Measurements from ENCODE around the gene SYT1.
"Not testable (repeated sequence)": the region's sequence is repeated elsewhere in the genome, so short reads cannot be mapped to it uniquely, and the experiment has no call there.

SYT1 gene

DNA sequence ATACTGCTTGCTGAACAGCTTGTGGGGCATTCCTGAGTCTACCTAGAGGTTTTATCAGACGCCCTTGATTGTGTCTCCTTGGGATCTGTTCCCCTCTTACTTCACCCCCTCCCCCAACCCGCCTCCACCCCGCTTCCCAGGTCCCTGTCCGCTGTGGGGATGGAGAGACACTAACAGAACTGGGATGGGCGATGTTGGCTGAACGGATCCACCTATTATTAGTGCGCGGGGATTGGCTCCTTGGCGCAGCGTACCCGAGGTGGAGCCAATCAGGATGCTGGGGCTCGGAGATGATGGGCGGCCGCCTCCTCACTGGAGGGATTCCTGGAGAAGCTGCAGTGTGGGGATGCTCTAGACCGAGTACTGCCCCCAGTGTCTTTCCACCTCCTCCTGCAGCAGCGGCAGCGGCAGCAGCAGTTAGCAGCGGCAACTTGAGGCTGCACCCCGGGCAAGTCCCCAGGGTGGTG lies at the start of gene SYT1:
TSS of gene SYT1 (plus strand) at position 372 of the 467 bp plus-strand sequence.
- peak; percentile 95 for DNase-seq

DNA sequence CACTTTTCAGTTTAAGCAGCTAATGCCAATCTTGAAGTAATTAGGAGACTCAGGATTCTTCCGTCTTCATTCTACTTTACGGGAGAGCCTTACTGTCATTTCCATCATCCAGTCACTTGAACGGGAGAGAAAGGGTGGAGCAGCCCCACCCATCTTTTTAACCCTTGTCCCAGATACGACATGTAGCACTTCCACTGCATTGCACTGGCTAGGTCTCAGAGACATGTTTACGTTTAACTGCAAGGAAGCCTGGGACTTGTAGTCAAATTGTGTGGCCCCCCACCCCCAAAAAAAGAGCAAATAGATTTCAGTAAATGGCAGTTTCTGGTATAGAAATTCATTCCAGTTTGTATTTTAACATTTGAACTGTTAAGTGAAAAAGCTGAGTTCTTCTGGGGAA lies 46.1 kb upstream of the SYT1 start:
- no peak for DNase-seq

DNA sequence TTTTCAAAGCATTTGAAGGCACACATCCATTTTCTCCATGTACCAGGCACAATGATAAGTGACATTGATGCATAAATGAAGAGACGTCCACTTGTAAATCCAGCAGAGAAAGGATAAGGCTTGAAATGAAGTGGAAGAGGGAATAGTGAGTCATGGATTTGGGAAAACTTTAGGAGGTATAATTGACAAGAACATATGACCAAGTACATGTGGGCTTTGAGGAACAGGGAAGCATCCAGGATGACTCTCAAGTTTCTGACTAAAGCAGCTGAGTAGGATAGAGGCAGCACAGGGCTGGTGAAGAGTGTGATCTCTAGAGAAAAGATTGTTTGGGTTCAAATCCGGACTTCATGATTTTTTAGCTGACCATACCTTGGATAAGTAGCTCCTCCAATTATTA lies 43.6 kb upstream of the SYT1 start:
- DNase-seq = no peak

DNA sequence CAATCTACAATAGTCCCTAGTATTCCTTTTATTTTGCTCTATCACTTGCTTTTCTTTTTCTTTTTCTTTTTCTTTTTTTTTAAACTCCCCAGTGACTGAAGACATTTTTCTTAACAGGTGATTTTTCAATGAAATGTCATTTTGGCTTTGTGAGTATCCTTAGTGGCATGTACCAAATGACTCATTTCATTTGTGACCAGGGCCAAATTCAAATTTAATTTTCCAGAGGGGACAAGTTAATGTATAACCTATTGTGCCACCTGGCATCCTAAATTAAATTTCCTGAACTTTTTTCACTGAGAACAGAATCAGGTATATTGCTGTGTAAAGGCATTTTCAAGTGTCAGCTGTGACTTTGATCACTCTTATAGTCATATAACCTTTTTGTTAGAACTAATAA lies 39.7 kb upstream of the SYT1 start:
- DNase-seq = no peak

DNA sequence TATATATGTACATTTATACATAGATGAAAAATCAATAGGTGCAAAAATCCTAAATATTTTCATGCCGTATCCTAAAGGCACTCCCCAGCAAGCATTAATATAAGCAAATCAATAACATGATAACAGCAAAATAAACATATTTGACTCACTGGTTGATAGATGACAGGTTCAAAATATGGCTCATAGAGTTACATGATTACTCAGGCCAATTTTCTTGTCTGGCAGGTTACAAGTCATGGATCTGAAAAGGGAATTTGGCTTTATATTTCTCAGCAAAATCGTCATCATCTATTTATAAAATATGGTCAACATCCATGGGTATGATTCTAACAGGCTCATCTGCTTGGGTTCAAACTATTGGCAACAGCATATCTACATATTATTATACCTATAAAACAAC lies 34.9 kb upstream of the SYT1 start:
- no peak for DNase-seq

DNA sequence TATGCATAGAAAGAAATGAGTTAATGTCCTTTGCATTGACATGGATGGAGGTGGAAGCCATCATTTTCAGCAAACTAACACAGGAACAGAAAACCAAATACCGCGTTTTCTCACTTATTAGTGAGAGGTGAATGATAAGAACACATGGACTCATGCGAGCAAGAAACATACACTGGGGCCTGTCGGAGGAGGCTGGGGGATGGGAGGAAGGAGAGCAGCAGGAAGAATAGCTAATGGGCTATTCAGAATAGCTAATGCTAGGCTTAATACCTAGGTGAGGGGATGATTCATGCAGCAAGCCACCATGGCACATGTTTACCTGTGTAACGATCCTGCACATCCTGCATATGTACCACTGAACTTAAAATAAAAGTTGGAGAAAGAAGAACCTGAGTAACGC lies 29.1 kb upstream of the SYT1 start:
- no peak for DNase-seq

DNA sequence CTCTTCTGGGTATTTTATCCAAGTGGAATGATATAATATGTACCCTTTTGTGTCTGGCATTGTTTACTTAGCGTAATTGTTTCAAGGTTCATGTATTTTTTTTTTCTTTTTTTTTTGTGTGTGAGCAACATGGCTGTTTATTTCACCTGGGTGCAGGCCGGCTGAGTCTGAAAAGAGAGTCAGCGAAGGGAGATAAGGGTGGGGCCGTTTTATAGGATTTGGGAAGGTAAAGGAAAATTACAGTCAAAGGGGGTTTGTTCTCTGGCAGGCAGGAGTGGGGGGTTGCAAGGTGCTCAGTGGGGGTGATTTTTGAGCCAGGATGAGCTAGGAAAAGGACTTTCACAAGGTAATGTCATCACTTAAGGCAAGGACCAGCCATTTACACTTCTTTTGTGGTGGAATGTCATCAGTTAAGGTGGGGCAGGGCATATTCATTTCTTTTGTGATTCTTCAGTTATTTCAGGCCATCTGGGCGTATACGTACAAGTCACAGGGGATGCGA lies 24.0 kb upstream of the SYT1 start:
- not testable (repeated sequence) for DNase-seq

DNA sequence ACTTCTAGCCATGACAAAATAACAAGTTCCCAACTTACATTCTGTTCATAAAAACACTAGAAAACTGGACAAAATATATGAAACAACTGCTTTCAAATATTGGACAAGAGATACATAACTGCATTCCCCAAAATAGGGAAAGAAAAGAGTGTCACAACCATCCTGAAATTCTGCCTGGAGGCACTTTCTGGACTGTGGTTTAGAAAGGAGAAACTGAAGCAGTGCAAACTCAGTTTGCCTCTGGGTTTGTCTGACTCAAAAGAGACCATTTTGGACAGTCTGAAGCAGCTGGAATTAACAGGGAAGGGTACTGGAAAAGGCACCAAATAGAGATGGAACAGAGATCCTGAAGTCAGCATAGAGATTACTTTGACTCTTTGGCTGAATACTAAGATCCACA lies 11.3 kb upstream of the SYT1 start:
- DNase-seq = no peak

DNA sequence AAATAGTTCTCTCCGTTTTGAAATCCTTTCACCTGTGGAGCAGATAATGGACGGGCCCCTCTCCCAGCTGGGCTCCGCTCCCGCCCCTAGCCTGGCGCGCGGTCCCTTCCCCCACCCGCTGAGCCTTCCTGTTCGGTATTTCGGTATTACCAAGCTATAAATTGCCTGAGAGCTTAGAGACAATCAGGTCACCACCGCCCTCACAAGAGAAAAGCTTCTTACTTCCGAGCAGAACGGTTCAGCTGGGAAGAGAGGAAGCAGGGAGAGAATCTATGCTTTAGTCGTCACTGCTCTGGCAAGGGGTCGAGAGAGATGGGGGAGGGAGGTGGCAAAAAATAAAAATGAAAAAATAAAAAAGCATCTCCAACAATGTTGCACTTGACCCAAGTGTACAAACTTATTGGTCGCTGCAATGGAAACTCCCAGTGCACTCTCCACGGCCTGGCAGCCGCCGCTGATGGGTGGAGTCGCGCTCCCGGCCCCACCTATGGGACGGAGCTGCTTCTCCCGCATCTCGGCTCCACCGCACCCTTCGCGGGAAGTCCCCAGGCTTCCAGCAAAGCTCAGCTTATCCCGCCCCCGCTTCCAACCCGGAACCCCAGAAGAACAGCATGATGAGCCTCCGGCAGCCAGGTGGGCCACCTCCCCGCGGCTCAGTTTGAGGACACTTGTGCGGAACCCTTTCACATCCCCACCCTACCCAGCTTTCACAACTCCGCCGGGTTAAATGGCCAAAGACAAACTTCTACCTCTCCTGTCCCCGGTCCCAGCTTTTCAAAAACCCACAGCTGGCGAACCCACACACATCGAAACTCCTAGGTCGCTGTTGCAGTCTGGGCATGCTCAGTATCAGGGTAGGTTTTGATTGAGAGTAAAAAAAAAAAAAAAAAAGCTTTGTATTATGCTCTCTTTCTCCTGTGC lies 832 bp upstream of the SYT1 start:
- DNase-seq = peak; percentile 89

DNA sequence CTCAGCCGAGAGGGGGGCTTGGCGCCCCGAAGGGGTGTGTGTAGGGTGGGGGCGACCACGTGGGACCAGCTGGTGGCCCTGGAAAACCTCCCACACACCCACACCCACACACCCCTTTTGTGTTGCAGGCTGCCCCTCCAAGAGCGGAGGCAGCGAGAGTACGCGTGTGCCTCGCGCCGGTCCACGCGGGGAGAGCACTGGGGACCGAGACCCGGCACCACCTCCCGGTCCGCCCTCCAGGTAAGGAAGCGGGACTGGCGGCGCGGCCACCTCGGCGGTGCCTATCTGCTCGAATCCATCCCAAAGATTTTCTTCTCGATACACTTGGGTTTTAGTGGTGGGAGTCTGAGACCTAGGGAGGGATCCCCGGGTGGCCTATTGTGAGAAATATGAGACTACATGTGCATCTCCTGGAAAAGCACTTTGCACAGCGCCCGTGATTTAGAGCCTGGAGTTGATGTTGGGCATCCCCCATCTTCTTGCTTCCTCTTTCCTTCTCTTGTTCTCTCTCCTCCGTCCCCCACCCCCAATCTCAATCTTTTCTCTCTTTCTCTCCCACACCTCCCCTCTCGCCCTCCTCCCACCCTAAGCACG lies 393 bp downstream of the SYT1 start:
- no peak for DNase-seq

DNA sequence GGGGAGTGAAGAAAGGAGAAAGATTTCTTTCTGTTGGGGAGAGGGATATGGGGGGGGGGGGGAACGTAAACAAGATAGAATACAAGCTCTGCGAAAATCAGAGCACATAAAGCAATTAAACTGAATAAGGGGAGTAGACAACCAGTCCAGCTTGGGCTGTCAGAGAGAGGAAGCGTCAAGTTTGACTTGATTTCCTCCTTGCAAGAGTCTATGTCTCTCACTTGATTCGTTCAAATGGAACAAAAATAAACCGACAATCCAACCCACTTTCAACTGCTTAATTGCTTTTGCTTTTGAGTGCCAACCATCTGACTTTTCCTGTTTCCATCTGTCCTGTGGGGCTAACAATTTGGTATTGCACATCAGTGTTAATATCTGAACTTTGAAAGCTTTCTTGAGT lies 942 bp downstream of the SYT1 start:
- DNase-seq = no peak

DNA sequence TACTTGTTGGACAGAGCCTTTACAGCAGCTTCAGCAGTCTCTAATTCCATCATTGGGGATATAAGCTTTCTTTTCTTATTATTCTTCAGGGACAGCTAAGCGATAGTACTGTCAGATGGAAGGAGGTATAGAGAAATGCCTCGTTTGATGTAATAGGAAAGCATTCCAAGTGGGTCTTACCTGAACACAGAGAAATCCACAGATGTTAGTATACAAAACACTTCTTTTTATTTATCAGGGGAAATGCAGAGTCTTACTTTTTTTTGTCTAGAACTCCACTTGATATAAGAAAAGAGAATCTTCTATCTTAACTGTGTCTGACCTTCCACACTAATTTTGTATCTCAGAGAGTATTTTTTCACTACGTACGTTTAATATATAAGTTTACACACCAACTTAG lies 1.9 kb downstream of the SYT1 start:
- no peak for DNase-seq

DNA sequence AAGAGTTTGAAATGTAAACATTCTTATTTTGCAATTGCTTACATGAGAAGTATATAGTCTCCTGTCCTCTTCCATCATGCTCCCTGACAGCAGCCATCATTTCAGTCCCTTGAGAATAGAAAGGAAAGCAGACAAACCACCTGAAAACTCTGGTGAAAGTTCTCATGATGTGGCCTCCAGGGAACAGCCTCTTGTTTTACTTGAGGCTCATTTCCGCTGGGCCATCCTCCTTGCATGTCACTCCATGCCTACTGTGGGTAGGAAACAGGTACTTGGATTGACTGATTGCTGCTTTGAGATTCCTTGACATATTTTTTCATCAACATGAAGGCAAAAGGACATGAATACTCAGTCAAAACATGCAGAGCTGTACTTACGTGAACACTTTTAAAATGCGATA lies 6.0 kb downstream of the SYT1 start:
- DNase-seq = no peak

DNA sequence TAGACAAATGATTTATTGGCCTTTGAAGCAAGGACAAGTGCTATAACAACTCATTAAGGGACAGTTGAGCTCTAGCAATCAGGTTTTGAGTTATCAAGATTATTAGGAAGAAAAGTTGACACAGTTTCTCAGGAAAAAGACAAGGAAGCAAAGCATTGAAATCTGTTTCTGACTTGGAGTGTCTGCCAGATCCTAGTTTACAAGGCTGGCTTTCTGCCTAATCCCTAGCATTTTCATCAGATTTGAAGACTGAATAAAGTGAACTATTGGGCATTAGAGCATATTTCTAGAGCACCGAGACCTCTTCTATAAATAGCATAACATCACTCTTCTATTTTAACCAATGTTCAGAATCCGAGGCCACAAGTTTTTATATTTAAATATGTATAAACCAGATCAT lies 7.0 kb downstream of the SYT1 start:
- DNase-seq = no peak

DNA sequence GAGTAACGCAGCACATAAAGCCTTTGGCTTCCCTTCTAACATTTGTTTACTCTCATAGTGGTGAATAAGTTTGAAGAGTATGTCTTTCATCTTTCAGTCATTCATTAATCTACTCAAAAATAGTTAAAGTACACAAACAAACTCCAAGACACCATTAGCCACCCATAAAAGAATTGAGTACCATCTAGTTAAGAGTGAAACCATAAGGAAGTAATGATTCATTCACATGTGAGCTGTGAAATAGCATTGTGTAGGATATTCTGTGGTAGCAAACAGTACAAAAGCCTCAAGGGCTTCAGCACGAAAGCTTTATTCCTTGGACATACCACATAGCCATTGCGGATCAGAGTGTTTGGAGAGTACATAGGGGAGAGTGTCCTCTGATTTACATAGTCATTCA lies 13.9 kb downstream of the SYT1 start:
- peak; percentile 76 for DNase-seq

DNA sequence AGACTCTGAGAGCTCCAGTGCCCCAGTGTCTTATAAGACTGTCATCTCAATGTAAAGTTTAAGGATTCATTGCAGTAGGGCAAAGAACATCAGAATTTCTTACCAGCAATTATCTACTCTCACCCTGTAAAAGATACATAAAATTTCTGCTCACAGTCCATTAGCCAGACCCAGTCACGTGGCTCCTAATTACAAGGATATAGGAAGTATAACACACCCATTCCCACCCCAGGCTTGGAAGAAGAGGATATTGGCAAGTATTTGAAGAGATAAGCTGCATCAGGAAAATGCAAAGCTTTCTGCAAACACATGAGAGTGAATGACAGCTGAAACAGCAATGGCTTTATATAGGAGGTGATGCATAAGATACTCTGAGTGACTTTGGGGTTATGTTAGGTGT lies 14.3 kb downstream of the SYT1 start:
- no peak for DNase-seq

DNA sequence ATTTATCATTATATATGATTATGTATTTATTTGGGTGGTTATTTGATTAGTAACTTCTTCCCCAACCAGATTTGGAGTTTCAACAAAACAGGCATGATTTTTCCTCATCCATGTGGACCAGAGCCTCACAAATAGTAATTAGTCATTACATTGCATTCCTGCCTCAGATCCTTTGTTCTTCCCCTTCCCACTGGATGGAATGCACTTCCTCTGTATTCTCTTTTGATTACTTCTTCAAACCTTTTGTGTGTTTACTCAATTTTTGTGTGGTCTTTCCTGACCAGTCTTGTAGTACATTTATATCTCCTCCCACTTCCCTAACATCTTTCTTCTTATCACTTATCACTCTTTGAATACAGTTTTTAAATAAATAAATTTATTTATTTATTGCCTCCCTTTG lies 15.5 kb downstream of the SYT1 start:
- no peak for DNase-seq

DNA sequence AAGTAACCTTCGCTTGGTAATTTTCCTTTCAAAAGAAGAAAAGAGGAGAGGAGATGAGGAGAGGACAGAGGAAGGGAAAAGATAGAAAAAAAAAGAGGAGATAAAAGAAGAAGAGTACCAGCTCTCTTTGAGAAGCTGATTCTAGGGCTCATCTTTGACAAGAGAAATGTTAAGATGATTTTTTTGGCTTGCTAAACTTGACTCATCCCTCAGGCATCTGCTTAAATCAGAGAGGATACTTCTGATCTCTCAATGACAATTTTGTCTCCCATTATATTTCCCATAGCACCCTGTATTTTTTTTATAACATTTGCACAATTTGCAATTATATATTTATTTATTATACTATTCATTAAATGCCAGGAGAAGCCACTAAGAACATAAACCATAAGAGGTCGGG lies 17.1 kb downstream of the SYT1 start:
- DNase-seq = no peak

DNA sequence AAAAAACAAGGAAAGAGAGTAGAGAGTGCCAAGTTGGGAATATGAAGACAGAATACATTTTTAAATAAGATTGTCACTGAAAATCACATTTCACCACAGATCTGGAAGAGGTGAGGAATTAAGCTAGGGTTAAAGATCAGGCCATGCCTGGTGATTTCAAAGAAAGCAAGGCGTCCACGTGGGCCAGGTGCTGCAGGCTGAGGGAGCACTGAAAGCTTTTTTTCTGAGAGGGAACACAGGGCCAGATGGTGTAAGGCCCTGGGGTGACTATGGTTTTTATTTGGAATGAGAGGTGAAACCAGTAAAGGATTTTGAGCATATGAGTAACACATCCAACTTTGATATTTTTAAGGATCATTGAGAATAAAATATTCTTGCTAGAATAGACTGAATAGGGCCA lies 20.9 kb downstream of the SYT1 start:
- DNase-seq = no peak

DNA sequence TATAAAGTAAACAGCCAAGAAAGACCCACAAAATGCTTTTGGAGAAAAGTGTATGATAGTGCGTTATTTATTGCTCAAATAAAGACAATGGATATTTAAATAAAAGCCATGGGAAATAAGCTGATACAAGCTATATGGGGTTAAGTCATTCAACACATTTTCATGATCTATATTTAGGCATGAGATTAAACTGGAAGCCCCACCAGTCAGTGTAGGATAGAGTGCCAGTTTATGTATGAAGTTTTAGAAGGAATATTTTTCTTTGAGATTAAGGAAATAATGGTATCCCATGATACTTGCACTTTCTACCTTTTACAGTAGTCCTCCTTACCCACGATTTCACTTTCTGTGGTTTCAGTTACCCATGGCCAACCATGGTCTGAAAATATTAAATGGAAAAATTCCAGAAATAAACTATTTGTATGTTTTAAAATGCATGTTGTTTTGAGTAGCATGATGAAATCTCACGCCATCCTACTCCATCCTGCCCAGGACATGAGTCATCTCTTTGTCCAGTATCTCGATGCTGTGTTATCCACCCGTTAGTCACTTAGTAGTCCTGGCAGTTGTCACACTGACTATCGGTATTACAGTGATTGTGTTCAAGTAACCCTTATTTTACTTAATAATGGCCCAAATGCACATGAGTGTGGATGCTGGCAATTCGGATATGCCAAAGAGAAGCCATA lies 22.3 kb downstream of the SYT1 start:
- DNase-seq = no peak

DNA sequence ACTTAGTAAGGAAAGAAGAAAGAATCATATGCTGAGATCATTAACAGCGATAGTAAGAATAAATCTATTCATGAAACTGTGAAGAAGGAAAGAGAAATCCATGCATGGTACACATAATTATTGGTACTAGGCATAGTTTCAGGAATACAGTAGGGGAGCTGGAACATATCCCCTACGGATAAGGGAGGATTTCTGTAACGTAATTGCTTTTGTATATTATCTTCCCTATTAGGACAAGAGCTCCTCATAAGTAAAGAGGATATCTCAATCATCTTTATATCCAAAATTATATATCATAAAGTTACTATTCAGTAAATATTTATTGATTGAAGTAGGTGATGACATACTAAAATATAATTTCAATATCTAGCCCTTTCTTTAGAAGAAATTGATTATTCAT lies 22.9 kb downstream of the SYT1 start:
- no peak for DNase-seq

DNA sequence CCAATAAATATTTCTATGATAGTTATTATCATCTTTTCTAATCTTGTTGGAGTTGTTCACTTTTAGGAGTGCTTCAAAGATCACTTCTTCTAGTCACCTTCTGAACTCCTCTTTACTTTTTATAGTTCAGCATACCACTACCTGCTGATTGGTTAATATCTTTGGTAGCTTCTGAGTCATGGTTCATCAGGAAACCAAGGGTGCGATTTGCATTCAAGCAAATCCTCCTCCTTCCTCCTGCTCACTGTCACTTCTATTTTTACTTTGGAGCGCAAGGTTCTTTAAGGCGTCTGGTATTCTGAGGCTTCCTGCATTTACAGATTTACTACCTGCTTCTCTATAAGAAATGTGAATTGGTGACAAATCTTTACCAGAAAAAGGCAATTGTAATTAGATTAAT lies 24.0 kb downstream of the SYT1 start:
- no peak for DNase-seq

DNA sequence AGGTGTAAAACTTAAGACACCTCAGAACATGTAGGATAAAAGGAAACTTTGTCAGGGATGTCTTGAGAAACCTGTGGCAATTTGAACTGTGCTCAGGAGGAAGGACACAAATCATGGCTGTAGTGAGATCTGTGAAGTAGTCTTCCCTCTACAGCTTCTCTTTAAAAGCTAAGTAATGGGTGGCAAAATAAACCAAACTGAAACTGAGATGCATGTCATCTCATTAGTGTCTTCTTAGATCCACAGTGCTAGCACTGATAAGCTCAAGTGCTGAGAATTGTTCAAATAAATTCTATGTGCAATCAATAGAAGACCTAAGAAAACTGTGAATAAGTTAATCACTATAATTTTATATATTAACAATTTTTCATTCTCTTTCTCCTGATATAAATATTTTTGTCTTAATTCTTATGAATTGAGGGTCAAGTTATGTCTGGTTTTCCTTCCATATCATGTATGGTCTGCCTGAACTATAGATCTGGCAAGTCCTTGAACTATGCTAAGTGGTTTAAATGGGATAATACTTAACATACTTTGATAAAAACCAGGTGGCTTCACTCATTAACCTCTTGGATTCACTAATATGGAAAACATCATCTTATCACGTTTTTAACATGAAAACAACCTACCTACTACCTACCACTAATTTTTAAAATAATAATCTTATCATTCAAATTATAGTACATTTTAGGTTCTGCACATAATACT lies 27.2 kb downstream of the SYT1 start:
- no peak for DNase-seq

Data from DMS153 (cell line).